Activated T-cell treated with anti-CD3 and anti-CD28 coated beads for 24 hours (primary cell): Measurements from ENCODE around the gene TPCN1.

Source experiments
- DNase-seq: peaks from one replicate; pipeline ENCODE4 v3.0.0-alpha.2; 2020; ENCODE audit warnings: low read depth

TPCN1 gene

DNA sequence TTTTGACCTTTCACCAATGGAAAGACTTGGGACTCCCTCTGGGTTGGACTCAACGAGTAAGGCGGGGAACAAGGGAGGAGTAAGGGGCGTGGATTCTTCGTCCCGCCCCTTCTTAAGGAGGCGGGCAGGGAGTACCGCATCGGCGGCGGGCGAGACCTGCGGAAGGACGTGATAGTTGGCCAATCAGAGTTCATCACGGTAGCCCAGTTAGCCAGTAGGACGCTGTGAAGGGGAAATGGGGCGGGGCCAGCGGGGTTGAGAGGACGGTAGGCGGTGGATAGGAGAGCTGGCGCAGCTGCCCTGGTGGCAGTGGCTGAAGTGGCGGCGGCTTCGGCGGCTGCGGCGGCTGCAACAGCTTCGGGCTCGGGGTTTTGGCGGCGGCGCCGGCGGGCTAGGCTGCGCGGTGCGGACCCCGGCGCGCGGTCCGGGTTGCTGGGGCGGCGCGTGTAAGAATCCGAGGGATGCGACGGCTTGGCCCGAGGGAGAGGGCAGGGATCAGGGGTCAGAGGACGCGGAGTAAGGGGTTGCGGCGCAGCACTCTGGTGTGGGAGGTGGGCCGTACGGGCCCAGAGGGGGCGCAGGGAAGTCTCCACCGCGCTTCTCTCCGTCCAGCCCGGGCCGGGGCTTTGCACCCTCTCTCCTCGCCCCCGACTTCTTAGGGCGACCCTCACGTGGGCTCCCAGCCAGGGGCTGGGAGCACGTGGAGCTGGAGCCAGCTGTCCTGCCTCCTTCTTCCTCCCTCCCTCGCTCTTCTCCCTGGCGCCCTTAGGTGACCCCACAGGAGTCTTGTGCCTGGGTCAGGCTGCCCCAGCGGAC is at the start of gene TPCN1:
TSS of gene TPCN1 (plus strand) at position 284 of the 816 bp plus-strand sequence. CDS start 5,389 bp downstream, outside the sequence.
- peak; percentile 98 for DNase-seq

DNA sequence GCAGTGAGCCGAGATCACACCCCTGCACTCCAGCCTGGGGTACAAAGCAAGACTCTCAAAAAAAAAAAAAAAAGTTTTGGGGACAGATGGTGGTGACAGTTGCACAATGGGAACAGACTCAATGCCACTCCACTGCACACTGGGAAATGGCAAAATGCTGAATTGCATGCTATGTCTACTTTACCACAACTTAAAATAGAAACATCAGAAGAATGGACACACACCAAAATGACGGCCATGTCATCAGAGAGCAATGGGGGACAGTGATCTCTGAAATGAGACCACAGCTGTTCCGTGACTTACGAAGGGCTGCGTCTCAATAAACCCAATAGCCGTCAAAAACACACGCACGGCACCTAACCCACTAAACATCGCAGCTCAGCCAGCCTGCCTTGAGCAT is 49.7 kb upstream of the TPCN1 start:
- DNase-seq = no peak

DNA sequence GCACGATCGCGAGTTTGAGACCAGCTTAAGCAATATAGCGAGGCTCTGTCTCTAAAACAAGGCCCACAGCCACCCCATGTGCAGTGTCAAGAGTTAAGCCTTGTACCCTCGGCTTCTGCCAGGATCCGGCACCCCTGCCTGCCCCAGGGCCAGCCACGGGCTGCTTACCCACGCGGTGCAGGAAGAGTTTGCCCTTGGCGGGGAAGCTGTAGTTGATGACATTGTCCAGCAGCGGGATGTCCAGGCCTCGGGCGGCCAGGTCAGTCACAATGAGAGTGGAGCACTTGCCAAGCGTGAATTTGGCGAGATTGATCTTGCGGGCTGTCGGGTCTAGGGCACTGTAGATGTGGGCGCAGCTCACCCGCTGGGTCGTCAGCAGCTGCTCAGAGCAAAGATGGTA is 49.1 kb upstream of the TPCN1 start:
- DNase-seq = no peak

DNA sequence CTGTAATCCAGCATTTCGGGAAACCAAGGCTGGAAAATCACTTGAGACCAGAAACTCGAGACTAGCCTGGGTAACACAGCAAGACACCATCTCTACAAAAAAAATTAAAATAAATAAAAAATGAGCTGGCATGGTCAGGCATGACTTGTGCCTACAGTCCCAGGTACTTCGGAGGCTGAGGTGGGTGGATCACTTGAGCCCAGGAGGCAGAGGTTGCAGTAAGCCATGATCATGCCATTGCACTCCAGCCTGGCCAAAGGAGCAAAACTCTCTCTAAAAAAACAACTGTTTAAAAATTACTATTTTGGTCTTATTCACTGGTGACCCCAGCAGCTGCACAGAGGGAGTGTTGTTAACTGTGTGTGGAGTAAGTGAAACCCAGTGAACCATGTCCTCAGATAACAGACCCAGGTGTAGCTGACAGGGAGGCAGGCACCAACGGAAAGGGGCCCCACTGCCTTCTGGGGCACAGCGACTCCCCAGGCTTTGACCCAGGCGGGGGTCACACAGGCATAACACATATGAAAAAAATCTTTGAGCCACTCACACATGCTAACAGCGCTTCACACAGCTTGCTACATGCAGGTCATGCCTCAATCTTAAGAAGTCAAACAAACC is 48.1 kb upstream of the TPCN1 start:
- no peak for DNase-seq

DNA sequence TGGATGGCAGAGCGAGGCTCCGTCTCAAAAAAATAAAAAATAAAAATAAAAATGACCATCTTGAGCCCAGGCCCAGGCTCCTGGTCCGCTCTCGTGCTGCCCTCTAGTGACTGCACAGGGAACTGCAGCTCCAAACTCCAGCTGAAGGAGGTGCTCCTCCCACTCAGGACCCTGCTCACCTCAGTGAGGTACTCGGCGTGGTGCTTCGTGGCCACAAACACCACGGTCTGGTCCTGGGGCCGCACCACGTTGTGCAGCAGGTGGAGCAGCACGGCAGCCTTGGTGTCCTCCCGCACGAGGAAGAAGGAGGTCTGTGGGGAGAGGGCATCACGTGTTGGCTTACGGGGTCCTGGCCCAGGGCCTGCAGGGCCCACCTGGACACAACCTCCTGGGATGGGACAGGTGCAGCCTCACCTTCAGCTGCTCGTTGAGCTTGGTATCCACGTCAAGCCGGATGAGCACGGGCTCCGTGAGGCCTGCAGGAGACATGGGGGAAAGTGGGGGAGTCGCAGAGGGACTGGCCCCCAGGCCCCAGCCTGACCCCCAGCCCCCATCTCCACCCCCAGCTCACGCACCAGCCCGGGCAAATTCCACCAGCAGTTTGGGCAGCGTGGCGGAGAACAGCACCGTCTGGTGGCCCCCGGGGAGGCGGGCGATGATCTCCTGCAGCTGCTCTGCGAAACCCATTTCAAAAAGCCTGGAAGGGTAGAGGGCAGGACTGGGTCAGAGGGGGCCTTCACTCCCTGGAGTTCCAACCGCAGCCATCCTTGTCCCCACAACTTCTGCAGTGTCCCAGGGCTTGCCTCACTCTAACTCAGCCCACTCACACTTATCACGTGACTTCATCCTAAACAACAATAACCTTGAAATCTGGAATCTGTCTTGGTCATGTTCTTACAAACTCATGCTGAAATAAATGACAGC is 46.5 kb upstream of the TPCN1 start:
- peak; percentile 70 for DNase-seq

- DNase-seq = no peak
Measured at GRCh38 chr12:113179023-113179422, 42.2 kb upstream of the TPCN1 start.

GRCh38 chr12:113180333-113180732 is 40.9 kb upstream of the TPCN1 start:
- no peak for DNase-seq

DNA sequence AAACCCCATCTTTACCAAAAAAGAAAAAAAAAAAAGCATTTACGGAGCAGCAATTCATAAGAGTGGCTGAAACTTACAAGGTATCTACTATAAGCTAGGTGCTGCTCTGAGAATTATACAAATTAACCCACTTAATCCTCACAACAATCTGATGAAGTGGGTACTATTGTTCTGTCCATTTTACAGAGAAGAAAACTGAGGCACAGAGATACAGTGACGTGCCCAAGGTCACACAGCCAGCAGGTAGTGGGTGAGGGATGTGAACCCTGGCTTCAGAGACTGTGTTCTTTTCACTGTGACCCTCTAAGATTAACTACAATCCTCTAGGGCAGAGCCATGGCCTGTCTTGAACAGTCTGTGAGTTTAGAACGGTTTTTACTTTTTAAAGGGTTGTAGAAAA is 39.3 kb upstream of the TPCN1 start:
- no peak for DNase-seq

DNA sequence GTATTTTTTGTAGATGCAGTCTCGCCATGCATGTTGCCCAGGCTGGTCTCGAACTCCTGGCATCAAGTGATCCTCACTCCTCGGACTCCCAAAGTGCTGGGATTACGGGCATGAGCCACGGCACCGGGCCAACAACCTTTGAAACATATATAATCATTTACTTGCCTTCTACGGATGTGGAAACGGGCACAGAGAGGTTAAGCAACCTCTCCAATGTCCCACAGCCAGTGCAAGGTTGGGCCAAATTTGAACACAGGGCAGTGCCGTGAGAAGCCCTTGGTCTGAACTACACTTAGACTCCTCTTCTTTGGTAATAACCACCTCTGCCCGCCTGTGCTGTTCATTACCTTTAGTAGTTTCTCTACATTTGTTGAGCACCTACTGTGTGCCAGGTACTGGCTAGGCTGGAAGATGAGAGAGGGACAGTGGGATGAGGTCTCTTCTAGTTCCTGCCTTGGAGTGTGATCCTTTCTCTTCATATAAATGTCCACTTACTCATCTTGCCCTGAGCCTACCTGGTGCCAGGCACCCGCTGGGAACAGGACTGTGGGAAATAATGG is 38.2 kb upstream of the TPCN1 start:
- DNase-seq = no peak

- DNase-seq = no peak
Measured at GRCh38 chr12:113184098-113184899, 37.0 kb upstream of the TPCN1 start.

DNA sequence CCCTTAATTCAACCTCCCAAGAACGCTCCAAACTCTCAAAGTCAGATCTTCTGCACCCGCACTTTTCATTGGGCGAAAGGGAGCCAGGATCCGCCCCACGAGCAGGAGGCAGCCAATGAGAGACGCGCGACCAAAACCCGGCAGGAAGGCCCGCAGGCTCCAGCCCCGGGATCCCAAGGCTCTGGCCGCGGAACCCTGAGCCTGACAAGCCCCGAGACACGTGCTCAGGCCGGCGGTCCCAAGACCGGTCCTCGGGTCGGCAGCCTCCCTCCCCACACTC is 36.4 kb upstream of the TPCN1 start:
- peak; percentile 87 for DNase-seq

GRCh38 chr12:113185180-113186032 is 35.9 kb upstream of the TPCN1 start, which contains the start of the genes DDX54 and RITA1:
Gene DDX54, minus strand, starts transcription at chr12:113185478. Its CDS starts 27 bp downstream, at chr12:113185451.
Gene RITA1, plus strand, starts transcription at chr12:113185721. Its CDS starts 1,026 bp downstream, at chr12:113186747.
- DNase-seq = peak; percentile 75

GRCh38 chr12:113186033-113186365 is 35.3 kb upstream of the TPCN1 start:
- no peak for DNase-seq

GRCh38 chr12:113186666-113187325 is 34.5 kb upstream of the TPCN1 start:
- no peak for DNase-seq

GRCh38 chr12:113189361-113189760 is 31.9 kb upstream of the TPCN1 start:
- no peak for DNase-seq

- DNase-seq = no peak
Measured at GRCh38 chr12:113190761-113191160, 30.5 kb upstream of the TPCN1 start.

DNA sequence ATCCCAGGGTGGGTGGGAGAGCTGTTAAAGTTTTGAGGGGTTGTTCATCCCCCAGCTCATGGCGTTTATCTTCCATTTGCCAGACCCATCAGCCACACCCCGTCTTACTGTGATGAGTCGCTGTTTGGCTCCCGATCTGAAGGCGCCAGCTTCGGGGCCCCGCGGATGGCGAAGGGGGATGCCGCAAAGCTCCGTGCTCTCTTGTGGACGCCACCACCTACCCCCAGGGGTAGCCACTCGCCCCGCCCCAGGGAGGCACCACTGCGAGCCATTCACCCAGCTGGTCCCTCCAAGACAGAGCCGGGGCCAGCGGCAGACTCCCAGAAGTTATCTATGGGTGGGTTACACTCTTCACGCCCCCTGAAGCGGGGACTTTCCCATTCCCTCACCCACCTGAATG is 30.0 kb upstream of the TPCN1 start:
- DNase-seq = no peak

GRCh38 chr12:113194971-113195391 is 26.3 kb upstream of the TPCN1 start:
- no peak for DNase-seq

DNA sequence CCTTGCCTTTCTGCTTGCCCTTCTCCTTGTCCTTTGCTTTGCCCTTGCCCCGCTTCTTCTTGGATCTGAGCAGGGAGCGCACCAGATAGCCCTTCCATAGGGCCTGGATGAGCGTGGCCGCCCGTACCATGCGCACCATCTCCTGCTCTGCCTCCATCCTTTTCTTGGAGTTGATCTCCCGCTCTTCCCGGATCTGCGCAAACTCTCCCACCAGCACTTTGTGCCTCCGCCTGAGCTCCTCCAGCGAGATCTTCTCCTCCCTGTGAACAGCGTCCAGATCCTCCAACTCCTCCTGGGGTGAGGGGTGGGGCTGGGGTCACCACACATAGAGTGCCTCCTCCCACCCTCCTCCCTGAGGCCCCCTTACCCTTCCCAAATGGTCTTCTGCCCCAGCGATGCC is 25.7 kb upstream of the TPCN1 start:
- DNase-seq = no peak

DNA sequence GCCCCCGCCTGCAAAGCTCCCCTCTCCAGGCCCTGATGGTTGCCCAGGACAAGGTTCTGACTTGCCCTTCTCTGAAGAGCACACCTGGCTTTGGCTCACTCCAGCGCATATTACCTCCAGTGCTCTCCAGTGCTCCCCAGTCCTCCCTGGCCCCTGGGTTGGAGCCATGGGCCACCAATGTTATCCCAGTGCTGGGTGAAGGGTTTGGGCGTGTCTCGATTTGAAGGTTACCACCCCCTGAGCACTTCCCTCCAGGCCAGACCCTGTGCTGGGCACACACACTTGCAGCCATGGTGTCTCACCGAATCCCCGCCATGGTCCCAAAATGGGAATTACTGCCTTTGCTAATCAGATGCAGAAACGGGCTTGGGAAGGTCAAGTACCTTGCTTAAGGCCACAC is 24.7 kb upstream of the TPCN1 start:
- DNase-seq = no peak
